Cardiac muscle cell (in vitro differentiated cells and primary cell): Measurements from ENCODE around the gene CELF2. TPM values are rescaled to one million over a fixed set of nuclear protein-coding genes. Genes with fewer than 3 reads are reported as not detected.

ENCODE experiments used
- DNase-seq, 2 donors: peaks; one replicate each; pipeline versions ENCODE4 v3.0.0 to v3.0.0-alpha.2; 2010 to 2017; ENCODE audit warnings: low read depth in 1 of 2, low spot score in 1 of 2
- H3K27ac ChIP-seq: fragments of 200-600 bp; sonication (generic); 2 replicates; pipeline ENCODE4 v1.5.1; 2016
- H3K27me3 ChIP-seq: fragments of 200-600 bp; sonication (generic); 2 replicates; pipeline ENCODE4 v1.6.0; 2016; ENCODE audit warnings: control low read depth
- H3K36me3 ChIP-seq: fragments of 200-600 bp; sonication (generic); 2 replicates; pipeline ENCODE4 v1.5.1; 2016; ENCODE audit warnings: control low read depth
- H3K4me1 ChIP-seq: fragments of 200-600 bp; sonication (generic); 2 replicates; pipeline ENCODE4 v1.8.1; 2017; ENCODE audit warnings: low read depth, mild to moderate bottlenecking, mixed run types
- H3K4me3 ChIP-seq: fragments of 200-600 bp; sonication (generic); 2 replicates; pipeline ENCODE4 v1.5.1; 2016; ENCODE audit warnings: mild to moderate bottlenecking
- H3K9me3 ChIP-seq: fragments of 200-600 bp; sonication (generic); 2 replicates; pipeline ENCODE4 v1.5.1; 2017; ENCODE audit warnings: low read depth, mild to moderate bottlenecking, control low read depth
- polyA plus RNA-seq: library from polyadenylated mRNA; unstranded; fragments of >200 nt; fragmentation: Nextera tagmentation; extraction: Ambion mirVana; gene quantifications from 2 replicates; pipeline ENCODE4 v1.2.1, GENCODE V29; 2016
- total RNA-seq: library from RNA; depleted of rRNA; stranded (reverse); fragments of >200 nt; gene quantifications from 2 replicates; pipeline ENCODE4 v1.2.3, GENCODE V29; 2016
- TF ChIP-seq, protein P1 (sequence below): IDR thresholded peaks from 2 replicates; pipeline ENCODE4 v1.5.1; 2012; ENCODE audit warnings: low read depth, mild to moderate bottlenecking, low read length

The CELF2 gene
- total and polyA plus RNA-seq, 2 experiments from 2014 or later: 66.9 to 82.7 TPM

DNA sequence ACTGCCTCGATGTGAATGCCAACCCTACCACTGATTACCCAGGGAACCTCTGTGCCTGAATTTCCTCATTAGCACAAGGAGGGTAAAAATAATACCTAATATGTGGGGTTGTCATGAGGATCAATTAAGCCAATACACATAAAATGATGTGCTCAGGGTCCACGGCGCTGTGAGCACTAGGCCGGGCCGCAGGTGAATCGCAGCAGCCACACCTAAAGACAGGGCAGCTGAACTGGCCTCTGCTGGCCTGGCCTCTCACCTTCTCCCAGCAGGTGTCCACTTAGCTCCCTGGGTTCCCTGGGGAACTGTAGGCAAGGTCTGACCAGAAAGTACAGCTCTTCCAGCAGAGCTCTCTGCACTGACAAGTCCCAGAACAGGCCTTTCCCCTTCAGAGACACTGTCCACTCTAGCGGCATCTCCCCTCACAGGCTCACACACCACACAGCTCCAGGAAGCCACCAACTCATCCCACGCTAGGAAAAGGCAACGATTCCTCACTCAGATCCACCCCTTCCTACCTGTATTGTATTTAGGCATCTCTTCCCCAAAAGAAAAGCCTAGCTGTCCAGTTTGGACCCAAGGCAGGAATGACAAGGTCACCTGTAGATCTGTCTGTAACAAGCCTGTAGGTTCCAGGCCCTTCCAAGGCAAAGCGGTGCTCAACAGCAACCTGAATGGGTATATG lies 320.6 kb downstream of the CELF2 start:
- DNase-seq: no peak
- Histone ChIP-seq H3K27ac (peak overlapping the region; percentile 72), H3K4me1 (peaks cover 29% of the 10 kb centered on the region), H3K4me3 (no peak overlapping the region), H3K27me3 (no peaks in the 10 kb centered on the region), H3K36me3 (no peaks in the 10 kb centered on the region), H3K9me3 (no peaks in the 10 kb centered on the region)
- TF ChIP-seq, protein P1, sequence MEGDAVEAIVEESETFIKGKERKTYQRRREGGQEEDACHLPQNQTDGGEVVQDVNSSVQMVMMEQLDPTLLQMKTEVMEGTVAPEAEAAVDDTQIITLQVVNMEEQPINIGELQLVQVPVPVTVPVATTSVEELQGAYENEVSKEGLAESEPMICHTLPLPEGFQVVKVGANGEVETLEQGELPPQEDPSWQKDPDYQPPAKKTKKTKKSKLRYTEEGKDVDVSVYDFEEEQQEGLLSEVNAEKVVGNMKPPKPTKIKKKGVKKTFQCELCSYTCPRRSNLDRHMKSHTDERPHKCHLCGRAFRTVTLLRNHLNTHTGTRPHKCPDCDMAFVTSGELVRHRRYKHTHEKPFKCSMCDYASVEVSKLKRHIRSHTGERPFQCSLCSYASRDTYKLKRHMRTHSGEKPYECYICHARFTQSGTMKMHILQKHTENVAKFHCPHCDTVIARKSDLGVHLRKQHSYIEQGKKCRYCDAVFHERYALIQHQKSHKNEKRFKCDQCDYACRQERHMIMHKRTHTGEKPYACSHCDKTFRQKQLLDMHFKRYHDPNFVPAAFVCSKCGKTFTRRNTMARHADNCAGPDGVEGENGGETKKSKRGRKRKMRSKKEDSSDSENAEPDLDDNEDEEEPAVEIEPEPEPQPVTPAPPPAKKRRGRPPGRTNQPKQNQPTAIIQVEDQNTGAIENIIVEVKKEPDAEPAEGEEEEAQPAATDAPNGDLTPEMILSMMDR: no peak

DNA sequence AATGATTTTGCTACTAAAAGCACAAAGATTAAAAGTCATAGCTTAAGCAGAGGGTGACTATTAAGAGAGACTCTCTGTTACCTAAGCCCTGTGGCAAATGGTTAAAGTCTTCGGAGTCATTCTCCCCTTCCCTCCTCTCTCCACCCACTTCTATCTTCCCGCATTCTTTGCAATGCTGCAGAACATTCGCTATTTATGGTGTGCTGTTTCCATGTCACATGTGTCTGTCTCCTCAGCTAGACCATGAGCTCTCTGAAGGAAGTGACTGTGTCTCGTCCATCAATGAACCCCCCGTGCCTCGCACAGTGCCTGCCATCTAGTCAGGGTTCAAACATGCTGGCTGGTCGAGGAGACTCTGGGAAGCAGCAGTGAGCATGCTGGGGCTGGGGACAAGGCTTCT lies 321.3 kb downstream of the CELF2 start:
- no peaks in the 10 kb centered on the region for H3K27me3 ChIP-seq
- H3K36me3 ChIP-seq: no peaks in the 10 kb centered on the region
- TF ChIP-seq, protein P1: no peak
- H3K9me3 ChIP-seq: no peaks in the 10 kb centered on the region
- H3K27ac ChIP-seq: peak overlapping the region; percentile 72
- peak in 1 of 2 donors; percentile 51 for DNase-seq
- H3K4me3 ChIP-seq: no peak overlapping the region
- peaks cover 29% of the 10 kb centered on the region for H3K4me1 ChIP-seq

DNA sequence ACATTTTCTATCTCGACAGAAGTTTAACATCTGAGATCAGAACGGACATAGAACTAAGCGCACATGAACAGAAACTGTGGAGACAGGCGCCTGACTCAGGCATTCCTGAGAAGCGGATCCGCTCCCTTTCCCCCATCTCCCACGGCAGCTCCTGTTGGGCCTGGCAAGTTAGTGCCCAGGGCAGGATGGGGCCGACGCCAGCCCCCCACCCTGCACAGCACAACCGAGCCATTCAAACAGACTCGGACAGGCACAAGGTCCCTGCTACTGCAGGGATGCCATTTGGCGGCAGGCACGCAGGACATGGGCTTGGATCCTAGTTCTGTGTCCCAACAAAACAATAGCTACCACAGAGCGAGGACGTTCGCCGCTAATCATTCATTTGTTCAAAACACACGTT lies 322.0 kb downstream of the CELF2 start:
- Histone ChIP-seq H3K4me3 (no peak overlapping the region), H3K27me3 (no peaks in the 10 kb centered on the region), H3K9me3 (no peaks in the 10 kb centered on the region), H3K36me3 (no peaks in the 10 kb centered on the region), H3K4me1 (peaks cover 26% of the 10 kb centered on the region), H3K27ac (no peak overlapping the region)
- TF ChIP-seq, protein P1: no peak
- no peak for DNase-seq

GRCh38 chr10:11341283-11341960 lies 323.8 kb downstream of the CELF2 start:
- no peak overlapping the region for H3K27ac ChIP-seq
- H3K36me3 ChIP-seq: no peaks in the 10 kb centered on the region
- H3K9me3 ChIP-seq: no peaks in the 10 kb centered on the region
- DNase-seq: no peak
- TF ChIP-seq, protein P1: no peak
- no peak overlapping the region for H3K4me3 ChIP-seq
- H3K27me3 ChIP-seq: no peaks in the 10 kb centered on the region
- H3K4me1 ChIP-seq: peaks cover 17% of the 10 kb centered on the region

DNA sequence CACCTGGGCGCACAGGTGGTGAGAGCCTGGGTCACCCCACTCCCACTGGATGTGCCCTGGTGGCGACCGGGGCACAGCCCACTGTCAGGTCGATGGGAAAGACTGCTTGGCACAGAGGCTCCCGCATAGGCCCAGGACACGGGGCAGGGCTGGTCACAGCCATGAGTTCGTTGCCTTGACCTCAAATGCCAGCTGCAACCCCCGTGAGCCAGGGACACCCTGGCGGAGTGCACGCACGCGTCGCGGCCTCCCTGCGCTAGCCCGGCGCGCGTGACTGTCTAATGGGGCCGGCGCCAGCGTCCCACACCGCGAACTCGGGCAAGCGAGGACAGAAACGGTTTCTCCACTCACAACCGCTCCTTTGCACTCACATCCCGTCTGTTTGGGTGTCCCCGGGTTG lies 326.4 kb downstream of the CELF2 start:
- Histone ChIP-seq H3K27me3 (no peaks in the 10 kb centered on the region), H3K4me1 (peaks cover 5% of the 10 kb centered on the region), H3K9me3 (no peaks in the 10 kb centered on the region), H3K27ac (no peak overlapping the region), H3K36me3 (no peaks in the 10 kb centered on the region), H3K4me3 (no peak overlapping the region)
- DNase-seq: no peak
- TF ChIP-seq, protein P1: no peak
